GM18867 (cell line): ENCODE data around the gene BNIP2.
"Not testable (repeated sequence)": the region's sequence is repeated elsewhere in the genome, so short reads cannot be mapped to it uniquely, and the experiment has no call there.

Experiments
- ATAC-seq: cut with Tn5 transposase; IDR thresholded peaks from one replicate; pipeline ENCODE4 v1.9.1; 2021; ENCODE audit warnings: mild to moderate bottlenecking, moderate library complexity; ENCODE audit not compliant: unreplicated experiment

Gene BNIP2

GRCh38 chr15:59688423-59688781 lies 718 bp downstream of the BNIP2 start:
- peak; percentile 7 for ATAC-seq

DNA sequence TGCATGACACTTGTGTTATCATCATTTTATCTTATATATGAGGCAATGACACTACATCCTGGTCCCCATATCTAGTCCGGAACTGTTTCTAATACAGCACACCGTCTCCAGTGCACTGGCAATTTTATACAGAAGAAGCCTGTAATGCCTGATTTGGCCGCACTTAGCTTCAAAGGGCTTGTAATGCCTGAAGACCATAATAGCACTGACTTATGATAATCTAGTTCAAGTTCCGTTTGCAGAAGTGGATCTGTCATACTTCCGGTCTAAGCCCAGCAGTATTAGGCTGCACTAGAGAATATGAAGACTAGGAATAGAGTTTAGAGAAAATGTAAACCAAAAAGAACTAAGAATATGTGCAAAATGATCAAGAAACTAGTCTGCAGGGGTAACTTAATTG lies 1.3 kb downstream of the BNIP2 start:
- ATAC-seq, result peak; percentile 19

GRCh38 chr15:59686389-59686788 lies 2.7 kb downstream of the BNIP2 start:
- no peak for ATAC-seq

DNA sequence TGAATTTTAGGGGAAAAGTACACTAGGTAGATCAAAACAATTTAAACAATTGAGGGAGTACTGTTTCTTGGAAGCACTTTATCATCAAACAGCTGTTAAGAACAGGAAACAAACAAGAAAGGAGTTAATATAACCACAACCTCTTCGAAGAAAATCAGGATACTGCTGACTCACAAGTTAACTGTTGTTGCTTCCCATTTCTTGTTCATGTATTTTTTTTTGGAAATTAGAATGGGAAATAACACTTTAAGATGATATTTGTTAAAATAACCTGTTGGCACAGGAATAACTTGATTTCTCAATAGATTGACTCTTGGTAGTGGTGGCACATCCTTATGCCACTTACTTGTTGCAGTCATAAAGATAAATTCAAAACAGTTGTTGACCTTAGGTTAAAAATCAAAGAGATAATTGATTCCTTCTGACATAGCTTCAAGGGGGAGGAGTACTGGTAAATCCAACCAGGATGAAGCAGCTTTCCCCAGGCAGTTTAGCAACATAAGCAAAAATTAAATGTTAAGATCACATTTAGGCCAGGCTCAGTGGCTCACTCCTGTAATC lies 3.3 kb downstream of the BNIP2 start:
- ATAC-seq, result no peak

DNA sequence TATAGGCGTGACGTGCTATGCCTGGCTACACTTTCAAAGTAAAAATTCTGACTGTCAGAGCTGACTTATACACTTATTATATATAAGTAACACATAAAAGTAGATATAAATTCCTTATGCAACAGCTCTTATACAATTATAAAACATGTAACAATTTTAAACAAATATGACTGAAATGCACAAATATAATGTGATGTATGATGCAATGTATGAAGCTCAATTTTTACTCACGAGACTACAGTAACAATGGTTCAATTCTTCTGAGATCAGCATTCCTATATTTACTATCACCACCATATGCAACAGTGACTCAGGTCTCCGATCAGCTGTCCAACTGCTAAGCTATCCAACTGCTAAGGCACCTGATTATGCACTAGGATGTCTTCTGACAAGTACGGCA lies 8.2 kb downstream of the BNIP2 start:
- ATAC-seq, result no peak

DNA sequence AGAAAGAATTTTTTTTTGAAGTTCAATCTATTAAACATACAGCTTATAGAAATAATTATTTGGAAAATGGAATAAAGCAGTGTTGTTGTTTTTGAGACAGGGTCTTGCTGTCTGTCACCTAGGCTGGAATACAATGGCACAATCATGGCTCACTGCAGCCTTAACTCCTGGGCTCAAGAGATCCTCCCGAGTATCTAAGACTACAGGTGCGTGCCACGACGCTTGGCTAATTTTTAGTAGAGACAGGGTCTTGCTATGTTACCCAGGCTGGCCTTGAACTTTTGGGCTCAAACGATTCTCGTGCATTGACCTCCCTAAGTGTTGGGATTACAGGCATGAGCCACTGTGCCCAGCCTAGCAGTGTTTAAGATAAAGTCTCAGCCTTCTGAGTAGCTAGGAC lies 8.8 kb downstream of the BNIP2 start:
- no peak for ATAC-seq

- ATAC-seq, result no peak
Measured at GRCh38 chr15:59678620-59679019, 10.5 kb downstream of the BNIP2 start.

- no peak for ATAC-seq
Measured at GRCh38 chr15:59678172-59678571, 10.9 kb downstream of the BNIP2 start.

DNA sequence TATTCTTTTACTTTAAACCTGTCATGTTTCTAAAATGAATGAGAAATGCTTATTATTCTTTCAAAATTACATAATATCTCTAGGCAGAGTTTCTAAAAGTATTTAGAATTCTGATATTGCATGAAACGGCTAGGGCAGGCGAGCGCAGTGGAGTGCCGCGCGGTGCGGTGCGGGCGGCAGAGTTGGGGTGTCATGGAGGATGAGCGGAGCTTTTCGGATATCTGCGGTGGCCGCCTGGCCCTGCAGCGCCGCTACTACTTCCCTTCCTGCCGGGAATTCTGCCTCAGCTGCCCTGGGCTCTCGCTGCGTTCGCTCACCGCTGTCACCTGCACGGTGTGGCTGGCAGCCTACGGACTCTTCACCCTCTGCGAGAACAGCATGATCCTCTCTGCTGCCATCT lies 12.6 kb downstream of the BNIP2 start:
- ATAC-seq, result no peak

GRCh38 chr15:59674361-59674877 lies 14.7 kb downstream of the BNIP2 start:
- no peak for ATAC-seq

GRCh38 chr15:59668556-59668955 lies 20.6 kb downstream of the BNIP2 start:
- no peak for ATAC-seq

GRCh38 chr15:59662260-59662659 lies 26.9 kb downstream of the BNIP2 start:
- ATAC-seq, result no peak

GRCh38 chr15:59659366-59659765 lies 29.8 kb downstream of the BNIP2 start:
- no peak for ATAC-seq

GRCh38 chr15:59657635-59658125 lies 31.4 kb downstream of the BNIP2 start:
- no peak for ATAC-seq

GRCh38 chr15:59656897-59657634 lies 32.1 kb downstream of the BNIP2 start, which contains the start of gene GTF2A2:
Gene GTF2A2, minus strand, starts transcription at chr15:59657515. Its CDS starts 5,238 bp downstream, at chr15:59652277.
- ATAC-seq, result peak; percentile 99

- ATAC-seq, result no peak
Measured at GRCh38 chr15:59654046-59654445, 35.1 kb downstream of the BNIP2 start.

DNA sequence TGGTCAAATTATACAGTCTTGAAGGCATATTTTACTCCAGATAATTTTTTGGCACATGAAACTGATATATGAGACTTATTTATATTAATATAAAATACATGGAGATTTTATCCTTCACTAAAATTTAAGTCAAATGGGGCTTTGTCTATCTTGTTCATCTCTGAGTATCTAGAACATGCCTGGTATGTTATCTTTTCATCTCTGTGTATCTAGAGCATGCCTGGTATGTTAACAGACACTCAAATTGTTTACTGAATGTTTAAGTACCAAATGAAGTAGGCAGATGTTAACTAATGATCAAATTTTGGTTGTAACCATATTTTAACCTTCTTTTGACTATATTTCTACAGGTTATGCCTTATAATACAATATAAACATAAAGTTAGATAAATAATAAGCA lies 39.5 kb downstream of the BNIP2 start:
- ATAC-seq, result no peak

DNA sequence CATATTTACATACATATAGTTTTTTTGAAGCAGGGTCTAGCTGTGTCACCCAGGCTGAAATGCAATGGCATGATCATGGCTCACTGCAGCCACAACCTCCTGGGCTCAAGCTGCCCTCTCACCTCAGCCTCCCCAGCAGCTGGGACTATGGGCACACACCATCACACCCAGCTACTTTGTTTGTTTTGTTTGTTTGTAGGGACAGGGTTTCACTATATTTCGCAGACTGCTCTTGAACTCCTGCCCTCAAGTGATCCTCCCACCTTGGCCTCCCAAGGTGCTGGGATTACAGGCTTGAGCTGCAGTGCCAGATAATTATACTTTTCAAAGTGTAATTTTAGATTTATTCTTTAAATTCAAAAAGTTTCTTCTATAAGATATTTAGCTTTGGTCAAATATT lies 42.0 kb downstream of the BNIP2 start:
- ATAC-seq, result no peak

DNA sequence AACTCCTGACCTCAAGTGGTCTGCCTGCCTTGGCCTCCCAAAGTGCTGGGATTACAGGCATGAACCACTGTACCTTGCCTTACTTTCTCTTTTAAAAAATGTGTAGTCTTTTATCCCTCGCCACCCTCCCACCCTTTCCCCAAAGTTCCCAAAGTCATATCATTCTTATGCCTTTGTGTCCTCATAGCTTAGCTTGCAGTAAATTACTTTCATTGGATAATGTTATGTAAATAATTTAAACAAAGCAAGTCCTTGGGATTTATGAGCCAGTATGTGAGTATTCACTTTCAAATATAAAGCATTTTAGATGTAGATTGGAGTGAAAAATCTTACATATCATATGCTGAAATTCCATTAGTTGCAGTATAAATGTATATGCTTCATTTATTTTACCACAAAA lies 42.8 kb downstream of the BNIP2 start:
- no peak for ATAC-seq

DNA sequence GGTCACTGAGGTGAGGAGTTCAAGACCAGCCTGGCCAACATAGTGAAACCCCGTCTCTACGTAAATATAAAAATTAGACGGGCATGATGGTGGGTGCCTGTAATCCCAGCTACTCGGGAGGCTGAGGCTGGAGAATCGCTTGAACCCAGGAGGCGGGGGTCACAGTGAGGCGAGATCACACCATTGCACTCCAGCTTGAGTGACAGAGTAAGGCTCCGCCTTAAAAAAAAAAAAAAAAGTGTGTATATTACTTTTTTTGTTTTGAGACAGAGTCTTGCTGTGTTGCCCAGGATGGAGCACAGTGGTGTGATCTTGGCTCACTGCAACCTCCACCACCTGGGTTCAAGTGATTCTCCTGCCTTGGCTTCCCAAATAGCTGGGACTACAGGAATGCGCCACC lies 43.3 kb downstream of the BNIP2 start:
- not testable (repeated sequence) for ATAC-seq

DNA sequence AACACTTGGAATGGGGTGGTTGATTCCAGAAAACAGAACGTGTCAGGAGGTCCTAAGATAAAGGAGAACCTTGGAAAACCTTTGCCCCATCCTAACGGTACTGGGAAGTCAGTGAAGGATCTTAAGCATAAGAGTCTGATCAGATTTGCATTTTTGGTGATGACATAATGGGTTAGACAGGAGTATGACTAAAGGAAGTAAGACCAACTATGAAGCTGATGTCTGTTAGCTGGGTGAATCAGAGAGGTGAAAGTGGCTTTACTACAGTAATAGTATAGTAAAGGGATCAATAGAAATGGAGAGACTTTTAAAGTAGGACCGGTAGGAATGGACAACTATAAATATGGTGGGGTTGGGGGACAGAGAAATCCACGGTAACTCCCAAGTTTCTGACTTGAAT lies 44.4 kb downstream of the BNIP2 start:
- ATAC-seq, result no peak

DNA sequence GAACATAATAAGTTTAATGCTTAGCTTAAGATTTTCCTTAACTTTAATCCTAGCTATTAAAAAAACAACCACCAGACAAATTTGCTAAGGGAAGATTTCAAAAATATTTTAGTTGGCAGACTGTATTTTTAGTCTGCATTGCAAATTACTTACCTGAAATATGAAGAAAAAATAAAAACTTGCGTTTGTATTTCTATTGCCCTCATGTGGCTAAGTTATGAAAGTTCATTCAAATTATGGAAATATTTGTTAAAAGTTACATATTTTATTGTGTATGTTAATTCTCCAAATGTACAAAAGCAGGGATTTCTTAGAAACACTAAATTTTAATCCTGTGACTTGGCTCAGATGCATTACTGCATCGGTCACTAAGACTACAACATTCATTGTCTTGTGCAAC lies 46.8 kb downstream of the BNIP2 start:
- no peak for ATAC-seq
